ENCODE results near the gene NR2F1-AS1.

NR2F1-AS1 gene

DNA sequence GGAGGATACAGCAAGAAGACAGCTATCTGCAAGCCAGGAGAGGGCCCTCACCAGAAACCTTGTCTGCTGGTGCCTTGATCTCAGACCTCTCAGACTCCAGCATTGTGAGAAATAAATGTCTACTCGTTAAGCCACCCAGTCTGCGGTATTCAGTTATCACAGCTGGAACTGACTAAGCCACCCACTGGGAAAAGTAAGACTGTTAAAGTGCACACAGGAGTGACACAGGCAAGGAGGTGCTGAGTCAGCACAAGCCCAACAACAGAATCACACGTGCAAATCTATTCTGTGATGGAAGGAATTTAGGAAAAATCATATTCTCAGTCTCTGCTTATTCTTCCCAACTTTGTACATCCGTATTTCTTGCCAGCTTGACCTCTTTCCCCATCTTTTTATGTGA, 200.0 kb downstream of the NR2F1-AS1 start:
- no peak for DNase-seq (ENCODE audit: insufficient read length)
- no peak for TF ChIP-seq POLR2A (IDR thresholded peaks at IDR 0.05; ENCODE audit: low read depth, low read length)
- TF ChIP-seq TAF1 (IDR thresholded peaks at IDR 0.05; ENCODE audit: borderline replicate concordance, low read depth, low read length), result no peak
- TF ChIP-seq POLR2AphosphoS5 (IDR thresholded peaks at IDR 0.05; ENCODE audit: low read depth, low read length), result no peak
- FAIRE-seq, result no peak

DNA sequence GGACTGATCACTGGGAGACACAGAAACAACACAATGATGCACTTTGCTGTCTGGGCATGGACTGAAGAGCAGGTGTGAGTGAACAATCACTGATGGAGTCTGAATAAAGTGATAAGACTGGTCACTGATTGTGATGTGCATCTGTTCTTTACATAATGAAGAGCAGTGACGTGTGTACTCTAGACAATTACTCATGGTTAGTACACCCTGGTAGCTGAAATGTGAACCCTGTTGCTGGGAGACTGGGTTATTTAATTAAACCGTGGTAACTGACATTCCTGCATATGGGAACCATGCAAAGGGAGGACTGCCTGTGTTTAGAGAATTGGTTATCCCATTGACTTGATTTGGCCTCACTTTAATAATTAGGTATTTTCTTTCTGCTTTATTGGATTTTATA, 202.9 kb downstream of the NR2F1-AS1 start:
- no peak for DNase-seq (ENCODE audit: insufficient read length)
- FAIRE-seq, result no peak
- TF ChIP-seq TAF1 (IDR thresholded peaks at IDR 0.05; ENCODE audit: borderline replicate concordance, low read depth, low read length) (no peak), POLR2AphosphoS5 (IDR thresholded peaks at IDR 0.05; ENCODE audit: low read depth, low read length) (no peak), POLR2A (IDR thresholded peaks at IDR 0.05; ENCODE audit: low read depth, low read length) (no peak)

DNA sequence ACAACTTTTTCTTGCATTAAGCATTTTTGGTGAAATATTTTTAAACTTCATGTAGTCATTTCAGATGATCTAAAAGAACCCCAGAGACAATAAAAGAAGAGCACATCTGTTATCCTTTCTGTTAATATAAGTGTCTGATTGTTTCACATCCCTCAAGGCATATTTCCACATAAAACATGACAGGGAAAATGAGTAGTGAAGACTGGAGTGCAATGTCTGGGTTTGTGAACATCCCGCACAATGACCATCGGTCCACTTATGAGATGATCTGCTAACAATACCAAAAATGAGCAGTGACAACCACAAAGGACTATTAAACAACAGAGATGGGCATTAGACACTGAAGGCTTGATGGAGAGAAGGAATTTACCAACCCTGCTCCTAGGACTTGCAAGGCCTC, 209.1 kb downstream of the NR2F1-AS1 start:
- no peak for TF ChIP-seq POLR2AphosphoS5 (IDR thresholded peaks at IDR 0.05; ENCODE audit: low read depth, low read length)
- TF ChIP-seq POLR2A (IDR thresholded peaks at IDR 0.05; ENCODE audit: low read depth, low read length), result no peak
- TF ChIP-seq TAF1 (IDR thresholded peaks at IDR 0.05; ENCODE audit: borderline replicate concordance, low read depth, low read length), result no peak
- DNase-seq (ENCODE audit: insufficient read length) (no peak), FAIRE-seq (no peak)

DNA sequence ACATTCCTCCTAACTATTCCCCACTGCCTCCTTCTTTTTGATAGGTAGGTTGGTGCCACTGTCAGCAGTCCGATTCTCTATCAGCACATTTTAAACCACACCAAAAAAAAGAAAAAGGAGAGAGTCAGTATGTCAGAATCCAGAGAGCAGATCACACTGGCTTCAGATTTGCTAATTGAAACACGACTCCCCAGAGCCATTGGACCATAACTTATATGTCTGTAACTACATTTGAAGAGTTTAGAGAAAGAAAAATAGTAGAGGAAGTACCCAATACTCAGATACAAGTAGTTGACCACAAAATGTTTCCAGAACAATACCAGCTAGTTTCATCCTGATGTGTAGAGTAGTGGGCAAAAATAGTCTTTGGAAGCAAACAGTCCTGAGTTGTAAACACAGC, 216.6 kb downstream of the NR2F1-AS1 start:
- FAIRE-seq, result no peak
- TF ChIP-seq POLR2A (IDR thresholded peaks at IDR 0.05; ENCODE audit: low read depth, low read length) (no peak), TAF1 (IDR thresholded peaks at IDR 0.05; ENCODE audit: borderline replicate concordance, low read depth, low read length) (no peak), POLR2AphosphoS5 (IDR thresholded peaks at IDR 0.05; ENCODE audit: low read depth, low read length) (no peak)

DNA sequence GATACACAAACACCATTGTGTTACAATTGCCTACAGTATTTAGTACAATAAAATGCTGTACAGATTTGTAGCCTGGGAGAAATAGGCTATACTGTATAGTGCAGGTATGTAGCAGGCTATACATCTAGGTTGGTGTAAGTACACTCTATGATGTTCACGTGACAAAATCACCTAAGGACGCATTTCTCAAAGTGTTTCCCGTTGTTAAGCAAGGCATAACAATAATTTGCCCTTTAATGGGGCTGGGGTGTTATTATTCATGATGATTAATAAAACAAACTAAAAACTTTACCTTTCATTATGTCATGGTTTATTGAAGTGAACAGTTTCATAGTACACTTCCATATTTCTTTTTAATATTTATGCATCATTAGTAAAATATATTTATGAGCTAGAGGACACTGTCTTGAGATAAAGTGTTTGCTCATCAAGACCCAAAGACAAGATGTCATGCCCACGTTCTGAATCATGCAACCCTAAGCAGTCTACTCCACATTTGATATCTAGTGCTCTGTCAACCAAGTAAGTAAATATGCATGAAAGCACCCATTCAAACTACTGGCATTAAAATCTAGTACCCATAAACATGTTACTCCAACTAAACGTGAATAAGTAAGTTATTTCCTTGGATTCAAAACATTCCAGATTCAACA, 220.5 kb downstream of the NR2F1-AS1 start:
- FAIRE-seq, result no peak
- TF ChIP-seq POLR2AphosphoS5 (IDR thresholded peaks at IDR 0.05; ENCODE audit: low read depth, low read length), result no peak
- no peak for TF ChIP-seq TAF1 (IDR thresholded peaks at IDR 0.05; ENCODE audit: borderline replicate concordance, low read depth, low read length)
- no peak for TF ChIP-seq POLR2A (IDR thresholded peaks at IDR 0.05; ENCODE audit: low read depth, low read length)
- no peak for DNase-seq (ENCODE audit: insufficient read length)

More for the DNA sequence above, 216.6 kb downstream of the NR2F1-AS1 start:
- no peak for DNase-seq (ENCODE audit: insufficient read length)

DNA sequence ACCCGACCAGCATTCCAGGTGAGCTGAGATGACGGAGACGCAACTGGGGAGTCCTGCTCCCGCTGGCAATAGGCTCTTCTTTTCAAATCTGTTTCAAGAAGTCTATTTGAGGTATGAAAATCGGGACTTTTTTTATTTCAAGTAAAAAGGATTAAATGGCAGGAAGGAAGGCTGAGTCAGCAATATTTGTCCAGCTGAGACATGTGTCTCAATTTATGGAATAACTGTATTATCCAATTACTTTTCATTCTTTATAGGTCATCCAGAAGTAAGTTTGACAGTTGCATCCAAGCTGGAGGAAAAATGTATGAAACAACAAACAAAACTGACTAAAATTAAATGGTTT, 221.1 kb downstream of the NR2F1-AS1 start:
- TF ChIP-seq POLR2AphosphoS5 (IDR thresholded peaks at IDR 0.05; ENCODE audit: low read depth, low read length) (no peak), TAF1 (IDR thresholded peaks at IDR 0.05; ENCODE audit: borderline replicate concordance, low read depth, low read length) (no peak), POLR2A (IDR thresholded peaks at IDR 0.05; ENCODE audit: low read depth, low read length) (no peak)

More for the DNA sequence above, 221.1 kb downstream of the NR2F1-AS1 start:
- FAIRE-seq, result no peak
- DNase-seq (ENCODE audit: insufficient read length), result no peak
